ENCODE measurements around the gene RASGEF1C. TPM values are rescaled to one million over a fixed set of nuclear protein-coding genes. Genes with fewer than 3 reads are reported as not detected.

The RASGEF1C gene
- polyA plus RNA-seq, 3 donors, result not detected

GRCh38 chr5:180178531-180179441 lies 30.2 kb downstream of the RASGEF1C start:
- no peak overlapping the region for H3K9ac ChIP-seq (ENCODE audit: insufficient read depth, low read length, poor library complexity, severe bottlenecking)
- peaks cover 12 to 14% of the 10 kb centered on the region in 2 donors for H3K4me1 ChIP-seq (ENCODE audit: control insufficient read depth in 1 of 2, insufficient read depth in 2 of 2, low read length in 2 of 2)
- peaks cover 5 to 8% of the 10 kb centered on the region in 2 donors for H3K9me3 ChIP-seq (replicated peaks in 1 of 2; ENCODE audit: control insufficient read depth in 1 of 2, insufficient read depth in 1 of 2, low read length in 2 of 2)
- peaks cover 3 to 9% (median 5%) of the 10 kb centered on the region in 3 donors for H3K27me3 Mint-ChIP-seq (ENCODE audit: low read depth in 3 of 3)
- no peaks in the 10 kb centered on the region for H3K79me2 ChIP-seq (ENCODE audit: insufficient read depth, low read length)
- no peak overlapping the region for H3K4me3 Mint-ChIP-seq
- H3K36me3 ChIP-seq (replicated peaks in 1 of 2; ENCODE audit: control insufficient read depth in 1 of 2, insufficient read depth in 2 of 2, low read length in 2 of 2), result no peaks in the 10 kb centered on the region
- H4K20me1 ChIP-seq (ENCODE audit: insufficient read depth, low read length), result no peaks in the 10 kb centered on the region
- no peaks in the 10 kb centered on the region for H3K36me3 Mint-ChIP-seq
- H2AFZ ChIP-seq (ENCODE audit: insufficient read depth, low read depth, low read length, poor library complexity, severe bottlenecking), result no peak overlapping the region
- WGBS (ENCODE audit: insufficient coverage), result 96% methylated on average over 21 of the region's 25 CpGs
- H3K4me3 ChIP-seq (replicated peaks in 1 of 3; ENCODE audit: low read depth in 2 of 3, low read length in 3 of 3), result no peak overlapping the region
- H3K4me1 Mint-ChIP-seq, result peaks cover 11% of the 10 kb centered on the region
- H3K27me3 ChIP-seq (ENCODE audit: control insufficient read depth in 2 of 2, insufficient read depth in 2 of 2, low read length in 2 of 2), result no peaks in the 10 kb centered on the region
- H3K27ac ChIP-seq (ENCODE audit: low read depth in 1 of 2, low read length in 2 of 2), result no peak overlapping the region
- peaks cover 2 to 16% (median 13%) of the 10 kb centered on the region in 7 donors for H3K9me3 Mint-ChIP-seq
- no peak for TF ChIP-seq CTCF (IDR thresholded peaks at IDR 0.05)
- DNase-seq, result no peak
- intact Hi-C loops (cut with micrococcal nuclease), result no loop called here
- H3K4me2 ChIP-seq (replicated peaks; ENCODE audit: extremely low read depth, low read length, poor library complexity, severe bottlenecking), result no peak overlapping the region
- H3K27ac Mint-ChIP-seq, result no peak overlapping the region

GRCh38 chr5:180176191-180176590 lies 32.8 kb downstream of the RASGEF1C start:
- Histone ChIP-seq H3K36me3 (replicated peaks in 1 of 2; ENCODE audit: control insufficient read depth in 1 of 2, insufficient read depth in 2 of 2, low read length in 2 of 2) (no peaks in the 10 kb centered on the region), H3K79me2 (ENCODE audit: insufficient read depth, low read length) (no peaks in the 10 kb centered on the region), H2AFZ (ENCODE audit: insufficient read depth, low read depth, low read length, poor library complexity, severe bottlenecking) (no peak overlapping the region), H3K27me3 (ENCODE audit: control insufficient read depth in 2 of 2, insufficient read depth in 2 of 2, low read length in 2 of 2) (no peaks in the 10 kb centered on the region), H3K4me2 (replicated peaks; ENCODE audit: extremely low read depth, low read length, poor library complexity, severe bottlenecking) (no peak overlapping the region), H3K27ac (ENCODE audit: low read depth in 1 of 2, low read length in 2 of 2) (no peak overlapping the region), H3K9me3 (replicated peaks in 1 of 2; ENCODE audit: control insufficient read depth in 1 of 2, insufficient read depth in 1 of 2, low read length in 2 of 2) (no peaks in the 10 kb centered on the region), H3K4me3 (replicated peaks in 1 of 3; ENCODE audit: low read depth in 2 of 3, low read length in 3 of 3) (no peak overlapping the region), H3K4me1 (ENCODE audit: control insufficient read depth in 1 of 2, insufficient read depth in 2 of 2, low read length in 2 of 2) (peaks cover 12 to 14% of the 10 kb centered on the region in 2 donors), H4K20me1 (ENCODE audit: insufficient read depth, low read length) (no peaks in the 10 kb centered on the region), H3K9ac (ENCODE audit: insufficient read depth, low read length, poor library complexity, severe bottlenecking) (no peak overlapping the region)
- Mint-ChIP-seq H3K9me3 (peaks cover 0 to 1% (median 0%) of the 10 kb centered on the region in 7 donors), H3K36me3 (no peaks in the 10 kb centered on the region), H3K27me3 (ENCODE audit: low read depth in 3 of 3) (peaks cover 2 to 6% (median 5%) of the 10 kb centered on the region in 3 donors), H3K4me1 (peaks cover 11% of the 10 kb centered on the region), H3K4me3 (no peak overlapping the region), H3K27ac (no peak overlapping the region)
- DNase-seq, result no peak
- TF ChIP-seq CTCF (IDR thresholded peaks at IDR 0.05), result no peak
- 95% methylated on average over 7 of the region's 8 CpGs for WGBS (ENCODE audit: insufficient coverage)
- intact Hi-C loops (cut with micrococcal nuclease), result no loop called here
